SKM-1 treated with dmso at 0.1 percent for 144 hours (cell line): ENCODE data around the gene NSMCE1.

Experiments used
- DNase-seq: peaks from one replicate; lab custom pipeline; 2025; ENCODE audit not compliant: unreplicated experiment; lab: John Stamatoyannopoulos, UW

The NSMCE1 gene, protein sequence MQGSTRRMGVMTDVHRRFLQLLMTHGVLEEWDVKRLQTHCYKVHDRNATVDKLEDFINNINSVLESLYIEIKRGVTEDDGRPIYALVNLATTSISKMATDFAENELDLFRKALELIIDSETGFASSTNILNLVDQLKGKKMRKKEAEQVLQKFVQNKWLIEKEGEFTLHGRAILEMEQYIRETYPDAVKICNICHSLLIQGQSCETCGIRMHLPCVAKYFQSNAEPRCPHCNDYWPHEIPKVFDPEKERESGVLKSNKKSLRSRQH

DNA sequence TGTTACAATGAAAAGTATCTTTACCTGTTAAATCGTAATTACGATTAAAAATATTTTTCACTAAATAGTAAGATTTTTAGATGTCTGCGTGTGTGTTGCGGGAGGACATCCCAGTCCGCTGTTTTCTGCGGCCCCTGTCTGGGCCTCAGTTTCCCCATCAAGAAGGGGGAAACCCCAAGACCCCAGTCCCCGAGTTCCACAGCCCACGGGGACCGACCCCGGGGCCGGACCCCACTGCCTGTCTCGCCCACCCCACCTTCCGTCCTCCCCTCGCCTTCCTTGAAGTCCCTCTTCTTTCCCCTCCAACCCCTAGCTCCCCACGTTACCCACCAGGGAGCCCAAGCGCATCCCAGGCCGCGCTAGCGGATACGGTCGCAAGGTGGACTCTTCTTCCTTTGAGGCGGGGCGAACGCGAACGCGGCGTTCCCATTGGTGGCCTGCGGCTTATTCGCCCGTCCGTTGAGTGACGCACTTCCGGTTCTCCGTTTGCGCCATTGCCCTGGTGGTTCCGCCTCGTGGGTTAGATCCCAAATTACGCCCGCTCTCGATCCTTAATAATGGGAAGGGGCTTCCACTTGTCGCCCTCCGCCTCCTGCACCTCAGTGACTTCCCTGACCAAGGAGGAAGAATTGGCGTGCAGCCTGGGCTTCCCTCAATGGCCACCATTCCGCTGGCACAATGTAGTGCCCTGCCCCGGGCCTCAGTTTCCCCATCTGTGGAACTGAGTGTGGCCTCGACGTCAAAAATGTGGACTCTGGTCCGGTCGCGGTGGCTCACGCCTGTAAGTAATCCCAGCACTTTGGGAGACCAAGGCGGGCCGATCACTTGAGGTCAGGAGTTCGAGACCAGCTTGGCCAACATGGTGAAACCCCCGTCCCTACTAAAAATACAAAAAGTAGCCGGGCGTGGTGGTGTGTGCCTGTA, at the start of gene NSMCE1:
TSS of gene NSMCE1 (minus strand) at position 397 of the 924 bp plus-strand sequence. CDS start 11,202 bp downstream, outside the sequence.
- peak; percentile 90 for DNase-seq

DNA sequence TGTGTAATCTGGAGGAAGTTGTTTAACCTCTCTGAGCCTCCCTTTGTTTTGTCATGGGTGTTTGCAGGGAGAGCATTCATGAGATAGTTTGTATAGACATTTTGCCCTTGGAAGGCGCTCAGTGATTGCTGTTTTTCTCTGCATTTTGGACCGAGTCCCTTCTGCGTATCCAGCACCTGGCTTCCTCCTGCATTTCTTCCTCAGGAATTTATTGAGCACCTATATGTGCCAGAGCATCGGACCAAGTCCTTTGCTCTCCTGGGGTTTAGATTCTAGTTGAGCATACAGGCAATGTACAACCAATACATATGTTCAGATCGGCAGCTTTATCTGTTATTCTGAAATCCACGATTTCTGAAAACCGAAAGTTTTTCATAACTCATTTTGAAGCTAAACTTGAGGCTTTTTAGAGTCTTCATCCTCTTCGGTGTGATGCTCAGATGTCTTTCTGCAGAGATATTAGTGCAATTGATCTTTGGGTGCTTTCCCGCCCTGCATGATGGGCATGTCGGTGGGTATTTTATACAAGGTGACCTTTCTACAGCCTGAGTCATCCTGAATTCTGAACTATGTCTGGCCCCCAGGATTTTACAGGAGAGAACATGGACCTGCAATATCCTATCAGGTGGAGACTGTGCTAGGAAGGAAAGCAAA, 49.3 kb upstream of the NSMCE1 start:
- no peak for DNase-seq

DNA sequence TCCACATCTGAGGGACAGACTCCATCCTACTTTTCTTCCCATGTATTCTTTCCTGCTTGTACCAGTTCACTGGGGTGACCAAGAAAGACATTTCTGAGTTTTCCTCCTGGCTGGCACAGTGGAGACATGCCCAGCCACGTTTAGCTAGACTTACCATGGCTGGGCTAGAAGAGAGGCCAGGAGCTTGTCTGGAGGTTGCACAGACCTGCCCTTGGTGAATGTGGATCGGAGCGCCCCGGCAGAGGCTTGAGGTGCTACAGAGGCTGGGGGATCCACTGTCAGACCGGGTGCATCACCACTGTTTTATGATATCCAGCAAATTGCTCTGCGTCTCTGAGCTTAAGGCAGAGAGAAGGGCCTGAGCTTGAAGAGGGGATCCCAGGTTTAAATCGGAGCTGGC, 48.7 kb upstream of the NSMCE1 start:
- DNase-seq = no peak

DNA sequence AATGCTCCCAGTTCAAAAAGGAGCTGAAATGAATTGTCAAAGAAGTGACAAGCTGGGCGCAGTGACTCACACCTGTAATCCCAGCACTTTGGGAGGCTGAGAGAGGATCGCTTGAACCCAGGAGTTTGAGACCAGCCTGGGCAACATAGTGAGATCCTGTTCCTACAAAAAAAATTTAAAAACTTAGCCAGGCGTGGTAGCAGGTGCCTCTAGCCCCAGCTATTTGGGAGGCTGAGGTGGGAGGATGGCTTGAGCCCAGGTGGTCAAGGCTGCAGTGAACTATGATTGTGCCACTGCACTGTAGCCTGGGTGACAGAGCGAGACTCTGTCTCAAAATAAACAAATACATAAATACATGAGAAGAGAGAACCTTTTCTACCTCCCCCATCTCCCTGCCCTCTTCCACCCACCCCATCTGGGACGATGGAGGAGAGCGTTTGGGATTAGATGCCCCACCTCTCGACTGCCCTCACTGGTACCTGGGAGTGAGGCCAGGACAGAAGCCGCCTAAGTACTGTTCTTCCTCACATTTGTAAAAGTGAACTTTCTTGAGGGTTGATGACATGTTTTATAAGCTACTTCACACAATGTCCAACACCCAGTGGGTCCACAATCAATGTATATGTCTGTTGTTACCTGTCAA, 47.6 kb upstream of the NSMCE1 start:
- DNase-seq = no peak

DNA sequence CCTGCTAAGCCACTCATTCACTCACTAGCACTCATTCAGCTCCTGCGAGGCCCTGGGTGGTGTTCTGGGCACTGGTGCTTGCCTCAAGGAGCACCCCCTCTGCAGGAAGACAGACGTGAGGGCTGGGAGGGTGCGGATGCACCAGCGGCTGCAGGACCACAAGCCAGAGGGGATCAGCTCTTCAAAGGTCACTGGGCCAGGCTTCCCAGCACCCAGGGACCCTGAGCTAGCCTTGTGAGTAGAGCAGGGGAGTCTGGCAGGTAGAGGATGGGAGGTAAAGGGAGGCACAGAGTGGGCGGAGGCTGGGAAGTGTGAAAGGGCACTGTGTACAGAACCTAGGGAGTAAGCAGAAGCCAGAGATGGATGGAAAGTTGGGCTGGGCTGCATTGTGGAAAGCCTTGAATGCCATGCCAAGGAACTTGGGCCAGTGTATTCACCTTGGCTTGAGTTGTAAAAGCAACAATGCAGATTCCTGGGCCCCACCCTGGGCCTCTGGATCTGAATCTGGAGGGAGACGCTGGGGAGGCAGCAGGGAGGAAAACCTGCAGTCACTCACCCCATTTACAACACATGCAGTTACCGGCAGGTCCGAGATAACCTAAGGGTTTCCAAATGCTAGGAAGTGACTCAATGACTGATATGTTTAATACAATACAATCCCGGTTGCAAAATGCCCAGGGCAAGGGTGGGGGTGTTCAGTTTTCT, 46.9 kb upstream of the NSMCE1 start:
- peak; percentile 45 for DNase-seq

DNA sequence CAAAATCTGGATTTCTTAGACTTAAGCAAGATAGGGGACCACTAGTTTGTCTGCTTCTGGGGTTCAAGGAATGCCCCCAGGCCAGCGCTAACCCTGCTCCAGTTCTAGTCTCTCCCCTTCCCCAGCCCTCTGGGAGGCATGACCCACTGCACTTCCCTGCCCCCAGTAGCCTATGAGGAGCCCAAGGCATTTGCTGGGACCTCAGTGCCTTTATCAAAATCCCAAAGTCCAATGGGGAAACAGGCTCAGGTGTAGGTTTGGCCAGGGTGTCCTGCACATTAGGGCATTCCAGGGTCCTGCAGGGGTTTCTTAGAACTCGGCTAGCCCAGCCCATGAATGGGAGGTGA, 46.4 kb upstream of the NSMCE1 start:
- no peak for DNase-seq

DNA sequence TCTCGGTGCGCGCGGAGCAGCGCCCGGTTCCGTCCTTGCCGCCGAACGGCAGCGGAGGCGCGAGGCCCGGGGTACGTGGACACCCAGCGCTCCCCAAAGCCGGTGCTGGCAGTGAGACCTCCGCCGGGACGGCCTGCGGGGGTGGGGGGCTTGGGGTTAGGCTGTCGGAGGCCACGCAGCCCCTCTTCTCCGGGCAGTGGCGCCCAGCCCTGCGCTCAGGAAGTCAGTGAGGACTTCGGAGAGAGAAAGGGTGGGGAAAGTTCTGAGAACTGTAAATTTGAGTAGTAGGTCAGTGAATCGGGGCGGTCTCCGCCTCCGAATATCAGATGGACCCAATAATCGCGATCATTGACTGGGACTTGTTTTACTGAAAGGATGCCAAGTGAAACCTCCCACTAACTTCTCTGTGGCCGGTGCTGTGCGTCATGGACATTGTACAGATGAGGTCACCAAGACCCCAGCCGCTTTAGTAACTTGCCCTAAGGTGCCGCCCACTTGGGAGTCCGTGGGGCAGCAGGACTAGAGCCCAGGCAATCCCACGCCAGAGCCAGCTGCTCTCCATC, 45.7 kb upstream of the NSMCE1 start:
- DNase-seq = no peak

DNA sequence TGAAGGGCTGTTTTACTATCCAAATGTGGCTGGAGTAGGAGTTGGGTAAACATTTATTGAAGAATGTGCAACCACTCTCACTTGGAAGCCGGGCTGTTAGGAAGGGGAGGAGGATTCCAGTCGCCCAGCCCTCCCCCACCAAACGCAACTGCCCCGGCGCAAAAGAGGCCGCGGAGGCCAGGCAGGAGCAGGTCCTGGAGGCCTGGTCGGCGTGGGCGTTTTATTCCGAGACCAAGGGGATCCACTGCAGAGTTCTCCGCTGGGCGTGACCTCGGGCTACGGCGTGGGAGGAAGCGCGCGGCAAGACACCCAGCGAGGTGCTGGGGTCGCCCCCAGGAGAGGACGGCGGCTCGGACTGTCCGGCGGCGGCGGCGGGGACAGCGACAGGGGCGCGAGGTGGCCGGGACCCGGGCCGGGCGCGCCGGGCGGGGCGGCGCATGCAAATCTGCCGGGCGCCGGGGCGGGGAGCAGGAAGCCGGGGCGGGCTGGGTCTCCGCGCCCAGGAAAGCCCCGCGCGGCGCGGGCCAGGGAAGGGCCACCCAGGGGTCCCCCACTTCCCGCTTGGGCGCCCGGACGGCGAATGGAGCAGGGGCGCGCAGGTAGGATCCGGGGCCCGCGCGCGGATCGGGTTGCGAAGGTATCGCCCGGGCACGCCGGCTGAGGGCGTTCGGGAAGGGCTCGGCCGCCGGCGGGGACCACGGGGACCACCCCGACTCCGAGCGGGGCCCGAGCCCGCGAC, 45.0 kb upstream of the NSMCE1 start, which contains the start of gene IL4R:
TSS of gene IL4R (plus strand) at position 553 of the 739 bp plus-strand sequence. CDS start 26,230 bp downstream, outside the sequence.
- DNase-seq = no peak

DNA sequence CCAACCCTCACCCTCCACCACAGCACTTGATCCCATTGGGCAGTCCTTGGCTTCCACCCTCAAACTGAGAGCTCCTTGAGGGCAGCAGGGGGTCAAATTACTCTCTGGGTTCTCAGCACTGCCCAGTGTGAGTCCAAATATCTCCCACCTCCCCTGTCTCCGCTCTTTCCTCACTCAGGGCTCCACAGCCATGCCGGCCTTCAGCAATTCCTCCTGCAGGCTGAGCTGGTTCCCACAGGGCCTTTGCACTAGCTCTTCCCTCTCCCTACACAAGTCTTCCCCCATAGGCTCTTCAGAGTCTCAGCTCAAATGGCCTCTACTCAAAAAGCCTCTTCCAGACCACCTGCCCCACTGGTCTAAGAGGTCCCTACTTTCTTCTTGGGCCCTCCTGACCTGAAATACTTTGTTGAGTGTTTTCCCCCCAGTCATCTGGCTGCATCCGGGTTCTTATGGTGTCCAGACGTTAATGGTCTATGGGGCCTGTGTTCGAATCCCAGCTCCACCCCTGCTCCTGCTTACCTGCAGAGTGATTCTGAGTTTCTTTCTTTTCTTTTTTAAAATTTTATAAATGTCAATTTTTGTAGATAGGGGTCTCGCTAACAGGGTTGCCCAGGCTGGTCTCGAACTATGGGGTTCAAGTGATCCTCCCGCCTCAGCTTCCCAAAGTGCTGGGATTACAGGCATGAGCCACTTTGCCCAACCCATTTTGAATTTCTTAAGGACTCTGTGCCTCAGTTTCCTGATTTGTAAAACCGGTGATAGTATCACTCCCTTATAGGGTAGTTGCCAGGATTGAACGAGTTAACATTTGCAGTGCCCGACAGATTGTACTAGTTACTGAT, 44.2 kb upstream of the NSMCE1 start:
- no peak for DNase-seq

DNA sequence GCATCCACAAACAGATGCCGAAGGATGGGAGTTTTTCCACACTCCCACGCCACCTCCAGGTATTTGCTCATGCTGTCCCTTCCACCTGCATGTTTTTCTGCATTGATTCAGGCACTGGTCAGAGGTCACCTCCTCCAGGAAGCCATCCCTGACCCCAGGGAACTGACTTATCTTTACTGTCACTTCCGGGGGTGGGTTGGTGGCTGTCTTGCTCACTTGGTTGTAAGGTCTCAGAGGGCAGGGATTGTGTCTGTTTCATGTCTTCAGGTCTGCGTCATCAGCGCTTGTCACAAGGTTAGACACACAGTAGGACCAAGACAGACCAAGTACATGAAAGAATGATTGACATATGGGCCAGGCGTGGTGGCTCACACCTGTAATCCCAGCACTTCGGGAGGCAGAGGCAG, 43.3 kb upstream of the NSMCE1 start:
- no peak for DNase-seq

DNA sequence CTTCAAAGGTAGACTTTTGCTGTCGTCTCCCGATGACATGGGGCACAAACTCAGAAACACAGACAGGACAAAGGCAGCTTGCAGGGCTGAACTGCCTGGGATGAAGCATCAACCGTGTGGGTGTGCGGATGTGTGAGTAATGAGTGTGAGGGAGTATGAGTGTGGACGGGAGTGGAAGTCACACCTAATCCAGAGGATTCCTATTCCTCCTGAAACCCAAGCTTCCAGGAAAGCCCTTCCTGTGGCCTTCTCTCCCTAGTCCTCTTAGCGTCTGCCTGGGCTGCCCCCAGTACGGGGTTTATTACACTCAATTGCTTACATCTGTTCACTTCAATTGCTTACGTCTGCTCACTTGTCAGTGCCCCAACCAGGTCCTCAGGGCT, 42.9 kb upstream of the NSMCE1 start:
- no peak for DNase-seq

DNA sequence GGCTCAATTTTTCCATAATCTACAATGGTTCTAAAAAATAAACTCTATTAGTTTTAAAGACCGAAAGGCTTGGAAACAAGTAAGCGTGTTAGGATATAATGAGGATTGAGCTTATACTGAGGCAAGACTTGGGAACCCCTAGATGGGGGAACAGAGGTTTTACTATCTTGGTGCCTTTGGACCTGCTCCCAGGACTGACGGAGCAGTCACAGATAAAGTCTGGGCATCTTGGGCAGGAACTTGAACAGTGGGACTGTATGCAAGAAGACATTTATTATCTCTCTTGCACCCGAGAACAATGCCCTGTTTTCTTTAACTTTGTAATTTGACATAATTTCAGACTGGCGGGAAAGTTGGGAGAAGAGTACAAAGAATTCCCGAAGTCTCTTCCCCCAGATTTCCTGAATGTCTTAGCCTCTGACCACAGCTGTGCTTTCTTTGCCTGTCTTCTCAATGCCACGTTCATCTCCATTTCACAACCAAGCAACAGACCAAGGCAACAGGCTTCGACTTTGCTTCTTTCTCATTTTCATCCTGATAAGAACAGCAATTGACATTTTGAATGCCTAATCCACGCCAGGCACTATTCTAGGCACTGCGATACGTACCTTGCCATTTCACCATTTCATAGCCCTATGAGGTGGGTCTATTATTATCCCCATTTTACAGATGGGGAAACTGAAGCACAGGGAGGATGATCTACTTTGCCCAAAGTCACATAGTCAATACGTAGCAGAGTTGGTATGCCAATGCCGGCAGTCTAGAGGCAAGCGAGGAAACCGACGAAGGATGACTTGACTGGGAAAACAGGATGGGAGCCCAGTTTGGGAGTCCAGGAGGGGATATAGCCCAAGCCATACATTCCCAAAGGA, 42.2 kb upstream of the NSMCE1 start:
- DNase-seq = no peak

DNA sequence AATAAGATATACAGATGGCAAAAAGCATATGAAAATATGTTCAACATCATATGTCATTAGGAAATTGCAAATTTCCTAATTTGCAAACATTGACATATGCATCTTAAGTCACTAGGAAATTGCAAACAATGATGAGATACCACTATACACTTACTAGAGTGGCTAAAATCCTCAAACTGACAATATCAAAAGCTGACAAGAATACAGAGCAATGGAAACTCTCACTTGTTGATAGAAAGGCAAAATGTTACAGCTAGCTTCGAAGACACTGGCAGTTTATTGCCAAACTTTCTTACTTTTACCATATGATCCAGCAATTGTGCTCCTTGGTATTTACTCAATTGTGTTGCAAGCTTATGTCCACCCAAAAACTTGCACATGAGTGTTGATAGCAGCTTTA, 40.2 kb upstream of the NSMCE1 start:
- DNase-seq = no peak

DNA sequence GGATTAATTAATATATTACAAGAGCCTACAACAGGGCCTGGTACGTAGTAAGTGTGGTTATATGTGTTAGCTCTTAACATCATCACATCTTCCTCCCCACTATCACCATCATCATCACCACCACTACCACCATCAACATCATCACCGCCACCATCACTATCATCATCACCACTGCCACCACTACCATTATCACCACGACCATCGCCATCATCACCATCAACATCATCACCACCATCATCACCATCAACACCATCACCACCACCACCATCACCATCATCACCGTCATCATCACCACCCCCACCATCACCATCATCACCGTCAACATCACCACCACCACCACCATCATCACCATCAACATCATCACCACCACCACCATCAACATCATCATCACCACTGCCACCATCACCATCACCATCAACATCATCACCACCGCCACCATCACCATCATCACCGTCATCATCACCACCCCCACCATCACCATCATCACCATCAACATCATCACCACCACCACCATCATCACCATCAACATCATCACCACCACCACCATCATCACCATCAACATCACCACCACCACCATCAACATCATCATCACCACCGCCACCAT, 37.4 kb upstream of the NSMCE1 start:
- DNase-seq = no peak

DNA sequence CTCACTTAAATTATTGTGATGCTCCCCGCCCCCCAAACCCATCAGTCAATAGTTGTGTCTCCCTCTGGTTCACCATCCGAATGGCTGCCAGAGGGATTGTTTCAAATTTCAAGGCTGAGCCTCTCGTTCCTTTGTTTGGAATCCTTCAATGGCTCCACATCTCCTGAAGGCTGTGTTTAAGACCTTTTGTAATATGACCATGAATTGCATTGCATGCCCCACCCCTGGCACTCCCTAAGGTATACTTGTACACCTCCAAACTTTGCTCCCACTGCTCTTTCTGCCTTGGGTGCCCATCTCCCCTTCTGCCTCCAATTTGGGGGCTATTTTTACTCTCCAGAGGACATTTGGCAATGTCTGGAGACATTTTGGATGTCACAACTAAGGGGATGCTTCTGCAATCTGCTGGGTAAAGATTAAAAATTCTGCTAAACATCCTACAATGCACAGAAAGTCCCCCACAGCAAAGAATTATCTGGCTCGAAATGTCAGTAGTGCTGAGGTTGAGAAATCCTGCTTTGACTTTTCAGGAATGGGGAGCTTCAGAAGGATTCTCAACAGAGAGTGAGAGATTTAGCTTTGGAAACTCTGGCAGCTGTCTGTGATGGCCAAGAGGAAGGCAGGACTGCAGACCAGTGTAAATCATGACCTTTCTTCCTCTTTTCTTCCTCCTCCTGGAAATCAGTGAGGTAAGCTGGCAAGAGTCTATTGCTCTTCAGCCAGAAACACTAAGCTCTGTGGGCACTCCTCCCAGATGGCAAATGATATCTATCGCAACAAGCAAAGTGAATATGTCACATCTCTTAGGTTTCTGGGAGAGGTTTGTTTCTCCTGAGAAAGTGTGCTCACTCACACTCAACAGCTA, 36.5 kb upstream of the NSMCE1 start:
- peak; percentile 87 for DNase-seq

DNA sequence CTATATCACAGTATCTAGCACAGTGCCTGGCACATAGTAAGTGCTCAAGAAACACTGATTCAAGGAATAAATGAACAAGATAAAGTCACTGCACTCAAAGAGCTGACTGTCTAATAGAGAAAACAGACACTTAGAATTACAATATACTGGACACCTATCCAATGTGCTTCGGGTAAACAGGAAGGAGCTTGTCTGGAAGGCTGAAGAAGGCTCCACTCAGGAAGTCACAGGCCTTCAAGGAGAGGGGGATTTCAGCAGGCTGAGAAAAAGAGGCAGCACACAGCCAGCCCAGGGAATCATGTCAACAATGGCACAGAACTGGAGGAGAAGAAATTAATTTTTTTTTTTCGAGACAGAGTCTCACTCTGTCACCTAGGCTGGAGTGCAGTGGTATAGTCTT, 35.5 kb upstream of the NSMCE1 start:
- no peak for DNase-seq
